Transverse colon (tissue), 4 donors: ENCODE measurements around the gene GPR32.

Experiments
- EP300 ChIP-seq: sonication (generic); formaldehyde crosslinking; IDR thresholded peaks from one replicate; pipeline ENCODE4 v1.6.1; 2017; ENCODE audit warnings: antibody characterized with exemption, low read depth
- POLR2A ChIP-seq: fragments of 450-650 bp; IDR thresholded peaks from one replicate; pipeline ENCODE4 v1.6.1; 2016; ENCODE audit warnings: antibody characterized with exemption, mild to moderate bottlenecking, moderate library complexity
- POLR2AphosphoS5 ChIP-seq, 3 donors: sonication (generic); formaldehyde crosslinking; IDR thresholded peaks; one replicate each; pipeline ENCODE4 v1.6.1; 2016; ENCODE audit warnings: antibody characterized with exemption in 3 of 3
- TF ChIP-seq, protein P1 (sequence below), 5 experiments: fragments of 200-600 bp in 3 of 5; fragments of 450-650 bp in 2 of 5; sonication (generic) in 3 of 5; IDR thresholded peaks; 1 replicate in 2 of 5; 2 replicates in 3 of 5; pipeline ENCODE4 v1.5.1; 2016 to 2017; ENCODE audit warnings: antibody characterized with exemption in 5 of 5, inconsistent platforms in 3 of 5, mild to moderate bottlenecking in 2 of 5, moderate library complexity in 1 of 5

DNA sequence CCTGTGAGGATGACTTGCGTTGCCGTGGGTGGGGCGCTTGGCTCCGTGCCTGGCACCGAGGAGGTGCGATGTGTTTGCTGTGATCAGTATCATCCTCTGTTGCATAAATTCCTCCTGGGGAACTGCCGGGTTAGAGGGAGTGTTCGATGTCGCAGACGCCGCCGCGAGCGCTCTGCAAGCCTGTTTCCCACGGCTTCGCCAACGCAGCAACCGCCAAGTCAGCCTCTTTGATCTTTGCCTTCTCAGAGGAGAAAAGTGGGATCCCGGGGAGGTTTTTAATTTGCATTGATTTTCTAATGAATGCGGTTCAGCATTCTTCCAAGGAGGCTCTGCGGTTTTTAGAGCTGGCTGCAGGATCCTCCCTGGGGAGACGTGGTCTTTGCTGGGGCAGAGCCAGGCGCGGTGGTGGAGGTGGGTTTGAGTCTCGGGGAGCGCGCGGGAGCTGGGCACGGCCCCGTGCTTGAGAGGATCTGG lies 7.6 kb downstream of the GPR32 start:
- TF ChIP-seq, protein P1, sequence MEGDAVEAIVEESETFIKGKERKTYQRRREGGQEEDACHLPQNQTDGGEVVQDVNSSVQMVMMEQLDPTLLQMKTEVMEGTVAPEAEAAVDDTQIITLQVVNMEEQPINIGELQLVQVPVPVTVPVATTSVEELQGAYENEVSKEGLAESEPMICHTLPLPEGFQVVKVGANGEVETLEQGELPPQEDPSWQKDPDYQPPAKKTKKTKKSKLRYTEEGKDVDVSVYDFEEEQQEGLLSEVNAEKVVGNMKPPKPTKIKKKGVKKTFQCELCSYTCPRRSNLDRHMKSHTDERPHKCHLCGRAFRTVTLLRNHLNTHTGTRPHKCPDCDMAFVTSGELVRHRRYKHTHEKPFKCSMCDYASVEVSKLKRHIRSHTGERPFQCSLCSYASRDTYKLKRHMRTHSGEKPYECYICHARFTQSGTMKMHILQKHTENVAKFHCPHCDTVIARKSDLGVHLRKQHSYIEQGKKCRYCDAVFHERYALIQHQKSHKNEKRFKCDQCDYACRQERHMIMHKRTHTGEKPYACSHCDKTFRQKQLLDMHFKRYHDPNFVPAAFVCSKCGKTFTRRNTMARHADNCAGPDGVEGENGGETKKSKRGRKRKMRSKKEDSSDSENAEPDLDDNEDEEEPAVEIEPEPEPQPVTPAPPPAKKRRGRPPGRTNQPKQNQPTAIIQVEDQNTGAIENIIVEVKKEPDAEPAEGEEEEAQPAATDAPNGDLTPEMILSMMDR (IDR thresholded peaks at IDR 0.05), result no peak
- TF ChIP-seq EP300, result no peak
- TF ChIP-seq POLR2A, result no peak
- TF ChIP-seq POLR2AphosphoS5 (IDR thresholded peaks at IDR 0.05), result no peak
